ENCODE data around the gene ELOVL3. TPM values are rescaled to one million over a fixed set of nuclear protein-coding genes. Genes with fewer than 3 reads are reported as not detected.
A peak's percentile ranks its signal among the peaks of the same experiment; 100 is the strongest.

ELOVL3 gene
- total RNA-seq, 1 experiment from 2014 or later, result not detected

- H3K4me3 Mint-ChIP-seq (ENCODE audit: unreplicated experiment), result no peak overlapping the region
- CTCF ChIA-PET, result interaction anchor here (0.6 to 17.5 kb wide), 7 partner anchors 9 to 175 kb away, joined by 3 to 354 read pairs (median 4); partner anchors contain the start of gene GBF1
- TF ChIP-seq CTCF (IDR thresholded peaks at IDR 0.05; ENCODE audit: unreplicated experiment), result no peak
- BruUV-seq (replicated peaks), result no TSS peak
- H3K36me3 Mint-ChIP-seq (ENCODE audit: insufficient read depth, unreplicated experiment), result no peaks in the 10 kb centered on the region
- no peaks in the 10 kb centered on the region for H3K9me3 Mint-ChIP-seq (ENCODE audit: unreplicated experiment)
- POLR2A ChIA-PET, result interaction anchor here (0.8 to 3.2 kb wide), 3 partner anchors 10 to 163 kb away, joined by 5 to 19 read pairs (median 6); partner anchors contain the start of gene GBF1
- H3K27ac Mint-ChIP-seq (ENCODE audit: low read depth, unreplicated experiment), result peak overlapping the region; percentile 43
- DNase-seq (ENCODE audit: unreplicated experiment), result peak; percentile 49
- no peaks in the 10 kb centered on the region for H3K27me3 Mint-ChIP-seq (ENCODE audit: insufficient read depth, unreplicated experiment)
- H3K4me1 Mint-ChIP-seq (ENCODE audit: insufficient read depth, unreplicated experiment), result peaks cover 10% of the 10 kb centered on the region
- intact Hi-C loops (cut with micrococcal nuclease), result no loop called here
These were observed 9.5 kb downstream of the ELOVL3 start for GRCh38 chr10:102235598-102235920.

- no peaks in the 10 kb centered on the region for H3K9me3 Mint-ChIP-seq (ENCODE audit: unreplicated experiment)
- no peak overlapping the region for H3K4me3 Mint-ChIP-seq (ENCODE audit: unreplicated experiment)
- ChIA-PET POLR2A (interaction anchor here (0.8 to 3.2 kb wide), 2 partner anchors 10 to 163 kb away, joined by 5 to 19 read pairs; partner anchors contain the start of gene GBF1), CTCF (interaction anchor here (0.5 to 17.5 kb wide), 8 partner anchors 9 to 269 kb away, joined by 3 to 354 read pairs (median 4); partner anchors contain the start of gene GBF1)
- H3K27ac Mint-ChIP-seq (ENCODE audit: low read depth, unreplicated experiment), result peak overlapping the region; percentile 43
- H3K27me3 Mint-ChIP-seq (ENCODE audit: insufficient read depth, unreplicated experiment), result no peaks in the 10 kb centered on the region
- BruUV-seq (replicated peaks), result no TSS peak
- intact Hi-C loops (cut with micrococcal nuclease), result no loop called here
- TF ChIP-seq CTCF (IDR thresholded peaks at IDR 0.05; ENCODE audit: unreplicated experiment), result no peak
- DNase-seq (ENCODE audit: unreplicated experiment), result no peak
- no peaks in the 10 kb centered on the region for H3K36me3 Mint-ChIP-seq (ENCODE audit: insufficient read depth, unreplicated experiment)
- peaks cover 10% of the 10 kb centered on the region for H3K4me1 Mint-ChIP-seq (ENCODE audit: insufficient read depth, unreplicated experiment)
These were observed 9.9 kb downstream of the ELOVL3 start for GRCh38 chr10:102236006-102236405.

GRCh38 chr10:102237711-102238252, 11.7 kb downstream of the ELOVL3 start:
- intact Hi-C loops (cut with micrococcal nuclease), result no loop called here
- BruUV-seq (replicated peaks), result no TSS peak
- TF ChIP-seq CTCF (IDR thresholded peaks at IDR 0.05; ENCODE audit: unreplicated experiment), result no peak
- Mint-ChIP-seq H3K27me3 (ENCODE audit: insufficient read depth, unreplicated experiment) (no peaks in the 10 kb centered on the region), H3K4me3 (ENCODE audit: unreplicated experiment) (no peak overlapping the region), H3K4me1 (ENCODE audit: insufficient read depth, unreplicated experiment) (peaks cover 17% of the 10 kb centered on the region), H3K27ac (ENCODE audit: low read depth, unreplicated experiment) (no peak overlapping the region), H3K36me3 (ENCODE audit: insufficient read depth, unreplicated experiment) (no peaks in the 10 kb centered on the region), H3K9me3 (ENCODE audit: unreplicated experiment) (no peaks in the 10 kb centered on the region)
- ChIA-PET POLR2A (interaction anchor here (3.2 kb wide), 1 partner anchor 8 kb away, joined by 19 read pairs; the partner anchor contains the start of gene GBF1), CTCF (interaction anchor here (0.6 to 17.5 kb wide), 3 partner anchors 114 to 279 kb away, joined by 3 to 354 read pairs (median 3); no protein-coding TSS in a partner anchor)
- DNase-seq (ENCODE audit: unreplicated experiment), result no peak

GRCh38 chr10:102240467-102241031, 14.4 kb downstream of the ELOVL3 start:
- no peak for TF ChIP-seq CTCF (IDR thresholded peaks at IDR 0.05; ENCODE audit: unreplicated experiment)
- intact Hi-C loops (cut with micrococcal nuclease), result no loop called here
- Mint-ChIP-seq H3K4me3 (ENCODE audit: unreplicated experiment) (no peak overlapping the region), H3K27me3 (ENCODE audit: insufficient read depth, unreplicated experiment) (no peaks in the 10 kb centered on the region), H3K36me3 (ENCODE audit: insufficient read depth, unreplicated experiment) (peaks cover 4% of the 10 kb centered on the region), H3K9me3 (ENCODE audit: unreplicated experiment) (no peaks in the 10 kb centered on the region), H3K27ac (ENCODE audit: low read depth, unreplicated experiment) (no peak overlapping the region), H3K4me1 (ENCODE audit: insufficient read depth, unreplicated experiment) (peaks cover 29% of the 10 kb centered on the region)
- CTCF ChIA-PET, result interaction anchor here (0.6 to 2.6 kb wide), 7 partner anchors 10 to 159 kb away, joined by 3 to 13 read pairs (median 4); no protein-coding TSS in a partner anchor
- BruUV-seq (replicated peaks), result no TSS peak
- POLR2A ChIA-PET, result no interaction called here
- no peak for DNase-seq (ENCODE audit: unreplicated experiment)

Measured in MCF 10A (cell line).